Choroid plexus epithelial cell (primary cell): ENCODE measurements around the gene SHMT2.

ENCODE experiments used
- DNase-seq: peaks from one replicate; pipeline ENCODE4 v3.0.0-alpha.2; 2010; ENCODE audit warnings: low read depth
- H3K4me3 ChIP-seq: 2 replicates; pipeline ENCODE4 v1.5.1; 2011; ENCODE audit warnings: low read depth, mild to moderate bottlenecking, control low read depth, low read length, moderate library complexity
- TF ChIP-seq, protein P1 (sequence below): conservative IDR thresholded peaks from 2 replicates; pipeline ENCODE4 v1.5.1; 2011; ENCODE audit warnings: low read depth, mild to moderate bottlenecking, control low read depth, inconsistent platforms, low read length, moderate library complexity

The SHMT2 gene

DNA sequence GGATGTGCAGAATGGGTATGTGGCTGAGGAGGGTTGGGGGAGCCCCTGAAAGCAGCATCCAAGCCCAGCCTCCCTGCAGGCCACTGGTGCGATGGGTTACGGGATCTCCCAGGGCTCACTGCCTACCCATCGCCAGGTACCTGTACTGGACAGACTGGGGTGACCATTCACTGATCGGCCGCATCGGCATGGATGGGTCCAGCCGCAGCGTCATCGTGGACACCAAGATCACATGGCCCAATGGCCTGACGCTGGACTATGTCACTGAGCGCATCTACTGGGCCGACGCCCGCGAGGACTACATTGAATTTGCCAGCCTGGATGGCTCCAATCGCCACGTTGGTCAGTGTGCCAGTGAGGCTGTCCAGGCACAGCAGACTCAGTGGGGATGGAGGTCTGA is 31.2 kb upstream of the SHMT2 start:
- TF ChIP-seq, protein P1, sequence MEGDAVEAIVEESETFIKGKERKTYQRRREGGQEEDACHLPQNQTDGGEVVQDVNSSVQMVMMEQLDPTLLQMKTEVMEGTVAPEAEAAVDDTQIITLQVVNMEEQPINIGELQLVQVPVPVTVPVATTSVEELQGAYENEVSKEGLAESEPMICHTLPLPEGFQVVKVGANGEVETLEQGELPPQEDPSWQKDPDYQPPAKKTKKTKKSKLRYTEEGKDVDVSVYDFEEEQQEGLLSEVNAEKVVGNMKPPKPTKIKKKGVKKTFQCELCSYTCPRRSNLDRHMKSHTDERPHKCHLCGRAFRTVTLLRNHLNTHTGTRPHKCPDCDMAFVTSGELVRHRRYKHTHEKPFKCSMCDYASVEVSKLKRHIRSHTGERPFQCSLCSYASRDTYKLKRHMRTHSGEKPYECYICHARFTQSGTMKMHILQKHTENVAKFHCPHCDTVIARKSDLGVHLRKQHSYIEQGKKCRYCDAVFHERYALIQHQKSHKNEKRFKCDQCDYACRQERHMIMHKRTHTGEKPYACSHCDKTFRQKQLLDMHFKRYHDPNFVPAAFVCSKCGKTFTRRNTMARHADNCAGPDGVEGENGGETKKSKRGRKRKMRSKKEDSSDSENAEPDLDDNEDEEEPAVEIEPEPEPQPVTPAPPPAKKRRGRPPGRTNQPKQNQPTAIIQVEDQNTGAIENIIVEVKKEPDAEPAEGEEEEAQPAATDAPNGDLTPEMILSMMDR: no peak
- no peak for DNase-seq
- H3K4me3 ChIP-seq: no peak overlapping the region

DNA sequence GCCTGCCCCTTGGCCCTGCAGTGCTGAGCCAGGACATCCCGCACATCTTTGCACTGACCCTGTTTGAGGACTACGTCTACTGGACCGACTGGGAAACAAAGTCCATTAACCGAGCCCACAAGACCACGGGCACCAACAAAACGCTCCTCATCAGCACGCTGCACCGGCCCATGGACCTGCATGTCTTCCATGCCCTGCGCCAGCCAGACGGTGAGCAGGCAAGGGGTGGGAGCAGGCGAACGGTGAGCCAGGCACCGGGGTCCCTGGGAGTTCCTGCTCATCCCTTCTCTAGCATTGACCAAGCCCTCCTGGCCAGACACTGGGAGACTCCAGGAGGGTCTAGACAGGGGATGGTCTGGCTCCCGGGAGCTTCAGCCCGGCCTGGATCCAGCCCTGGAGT is 30.3 kb upstream of the SHMT2 start:
- no peak for DNase-seq
- no peak overlapping the region for H3K4me3 ChIP-seq
- TF ChIP-seq, protein P1: no peak

DNA sequence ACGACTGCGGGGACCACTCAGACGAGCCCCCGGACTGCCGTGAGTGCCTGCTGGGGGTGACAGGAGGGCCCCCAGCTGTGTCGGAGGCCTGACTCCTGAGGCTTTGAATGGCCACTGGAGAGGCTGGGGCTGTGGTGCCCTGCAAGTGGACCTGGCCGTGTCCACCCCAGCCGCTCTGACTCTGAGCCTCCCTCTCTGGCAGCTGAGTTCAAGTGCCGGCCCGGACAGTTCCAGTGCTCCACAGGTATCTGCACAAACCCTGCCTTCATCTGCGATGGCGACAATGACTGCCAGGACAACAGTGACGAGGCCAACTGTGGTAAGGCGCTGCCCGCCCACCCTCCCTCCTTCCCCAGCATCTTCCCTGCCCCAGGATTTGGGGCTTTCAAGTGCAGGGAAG is 29.0 kb upstream of the SHMT2 start:
- no peak overlapping the region for H3K4me3 ChIP-seq
- DNase-seq: no peak
- TF ChIP-seq, protein P1: no peak

DNA sequence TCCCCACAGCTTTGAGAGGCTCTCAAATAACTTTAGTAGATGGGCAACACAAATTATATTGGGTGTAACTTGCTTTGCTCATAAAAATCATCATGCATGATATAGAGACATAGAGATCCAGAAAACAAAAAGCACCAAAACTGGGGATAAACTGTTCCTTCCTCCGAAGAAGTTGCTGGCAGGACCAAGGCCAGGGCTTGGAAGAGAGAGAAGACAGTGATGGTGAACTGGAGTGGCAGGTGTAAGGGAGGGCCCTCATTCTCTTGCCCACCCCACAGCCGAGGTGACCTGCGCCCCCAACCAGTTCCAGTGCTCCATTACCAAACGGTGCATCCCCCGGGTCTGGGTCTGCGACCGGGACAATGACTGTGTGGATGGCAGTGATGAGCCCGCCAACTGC is 28.3 kb upstream of the SHMT2 start:
- H3K4me3 ChIP-seq: no peak overlapping the region
- TF ChIP-seq, protein P1: no peak
- no peak for DNase-seq

DNA sequence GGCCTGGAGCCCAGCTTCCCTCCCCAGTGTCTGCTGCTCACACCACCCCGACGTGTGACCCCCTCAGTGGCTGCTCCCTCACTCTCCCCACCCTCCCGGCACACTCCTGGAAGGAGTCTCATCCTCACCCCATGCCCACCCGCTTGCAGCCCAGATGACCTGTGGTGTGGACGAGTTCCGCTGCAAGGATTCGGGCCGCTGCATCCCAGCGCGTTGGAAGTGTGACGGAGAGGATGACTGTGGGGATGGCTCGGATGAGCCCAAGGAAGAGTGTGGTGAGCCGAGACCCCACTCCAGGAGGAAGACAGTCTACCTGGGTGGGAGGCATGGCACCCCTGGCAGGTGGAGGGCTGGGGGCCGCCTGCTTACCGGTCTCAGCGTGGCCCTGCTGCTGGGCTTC is 27.9 kb upstream of the SHMT2 start:
- no peak overlapping the region for H3K4me3 ChIP-seq
- DNase-seq: no peak
- TF ChIP-seq, protein P1: no peak

DNA sequence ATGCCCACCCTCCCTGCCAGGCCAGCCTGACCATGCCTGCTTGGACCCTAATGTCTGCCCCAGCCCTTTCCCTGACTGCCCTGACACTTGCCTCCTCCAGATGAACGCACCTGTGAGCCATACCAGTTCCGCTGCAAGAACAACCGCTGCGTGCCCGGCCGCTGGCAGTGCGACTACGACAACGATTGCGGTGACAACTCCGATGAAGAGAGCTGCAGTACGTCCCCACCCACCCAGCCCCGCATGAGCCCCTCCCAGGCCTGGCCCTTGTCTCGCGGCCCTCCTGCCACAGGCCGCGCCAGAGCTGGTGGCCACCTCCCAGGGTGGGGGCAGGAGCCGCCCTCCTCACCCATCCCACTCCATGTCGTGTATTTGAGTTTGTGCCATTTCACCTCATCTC is 27.2 kb upstream of the SHMT2 start:
- TF ChIP-seq, protein P1: no peak
- no peak overlapping the region for H3K4me3 ChIP-seq

DNA sequence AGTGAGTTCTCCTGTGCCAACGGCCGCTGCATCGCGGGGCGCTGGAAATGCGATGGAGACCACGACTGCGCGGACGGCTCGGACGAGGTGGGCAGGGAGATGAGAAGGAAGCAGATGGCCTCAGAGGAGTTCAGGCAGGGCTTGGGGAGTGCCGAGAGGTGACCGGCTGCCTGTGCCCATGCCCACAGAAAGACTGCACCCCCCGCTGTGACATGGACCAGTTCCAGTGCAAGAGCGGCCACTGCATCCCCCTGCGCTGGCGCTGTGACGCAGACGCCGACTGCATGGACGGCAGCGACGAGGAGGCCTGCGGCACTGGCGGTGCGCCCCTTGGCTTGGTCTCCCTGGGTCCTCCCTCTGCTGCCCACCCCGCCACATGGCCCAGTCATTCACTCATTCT is 26.3 kb upstream of the SHMT2 start:
- TF ChIP-seq, protein P1: no peak
- no peak overlapping the region for H3K4me3 ChIP-seq
- DNase-seq: no peak

More for the DNA sequence above, 27.2 kb upstream of the SHMT2 start:
- DNase-seq: no peak
